Measurements from ENCODE around the gene MADCAM1.

DNA sequence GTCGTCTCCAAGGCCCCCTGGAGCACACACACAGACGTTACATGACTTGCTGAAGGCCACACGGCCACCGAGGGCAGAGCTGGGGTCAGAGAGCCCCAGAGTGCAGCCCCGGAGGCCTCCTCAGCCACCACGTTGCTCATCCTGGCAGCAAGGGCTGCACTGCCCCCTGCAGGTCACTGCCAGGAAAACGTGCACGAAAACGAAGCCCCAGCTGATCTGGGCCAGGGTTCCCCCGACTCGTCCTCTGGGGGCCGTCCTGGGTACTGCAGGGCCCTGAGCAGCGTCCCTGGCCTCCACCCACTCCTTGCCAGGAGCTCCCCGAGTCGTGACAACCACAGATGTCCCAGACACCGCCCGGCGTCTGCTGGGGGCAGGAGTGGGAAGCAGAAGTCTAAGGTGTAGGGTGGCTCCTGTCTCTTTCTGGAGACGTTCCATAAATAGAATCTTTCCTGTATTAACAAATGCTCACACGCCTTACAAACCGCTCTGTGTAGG lies 14.4 kb downstream of the MADCAM1 start:
- TF ChIP-seq, protein P1, sequence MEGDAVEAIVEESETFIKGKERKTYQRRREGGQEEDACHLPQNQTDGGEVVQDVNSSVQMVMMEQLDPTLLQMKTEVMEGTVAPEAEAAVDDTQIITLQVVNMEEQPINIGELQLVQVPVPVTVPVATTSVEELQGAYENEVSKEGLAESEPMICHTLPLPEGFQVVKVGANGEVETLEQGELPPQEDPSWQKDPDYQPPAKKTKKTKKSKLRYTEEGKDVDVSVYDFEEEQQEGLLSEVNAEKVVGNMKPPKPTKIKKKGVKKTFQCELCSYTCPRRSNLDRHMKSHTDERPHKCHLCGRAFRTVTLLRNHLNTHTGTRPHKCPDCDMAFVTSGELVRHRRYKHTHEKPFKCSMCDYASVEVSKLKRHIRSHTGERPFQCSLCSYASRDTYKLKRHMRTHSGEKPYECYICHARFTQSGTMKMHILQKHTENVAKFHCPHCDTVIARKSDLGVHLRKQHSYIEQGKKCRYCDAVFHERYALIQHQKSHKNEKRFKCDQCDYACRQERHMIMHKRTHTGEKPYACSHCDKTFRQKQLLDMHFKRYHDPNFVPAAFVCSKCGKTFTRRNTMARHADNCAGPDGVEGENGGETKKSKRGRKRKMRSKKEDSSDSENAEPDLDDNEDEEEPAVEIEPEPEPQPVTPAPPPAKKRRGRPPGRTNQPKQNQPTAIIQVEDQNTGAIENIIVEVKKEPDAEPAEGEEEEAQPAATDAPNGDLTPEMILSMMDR (IDR thresholded peaks at IDR 0.05; ENCODE audit: low read length): peak; percentile 99
- TF ChIP-seq EZH2 (IDR thresholded peaks at IDR 0.05; ENCODE audit: borderline replicate concordance, low read length): no peak
